DND-41 (cell line): ENCODE data around the gene EPN1.
A peak's percentile ranks its signal among the peaks of the same experiment; 100 is the strongest.

Experiments used
- ATAC-seq: fragments of 200-7000 bp; cut with Tn5 transposase; 3 replicates; pipeline ENCODE4 v1.9.1; 2021; ENCODE audit warnings: low read depth; ENCODE audit not compliant: insufficient read depth
- DNase-seq: peaks from one replicate; pipeline ENCODE4 v3.0.0-alpha.2; 2020
- H2AFZ ChIP-seq: 2 replicates; pipeline ENCODE4 v1.6.0; 2012; ENCODE audit warnings: low read depth, low read length
- H3K27ac ChIP-seq: 2 replicates; pipeline ENCODE4 v1.5.1; 2012; ENCODE audit warnings: low read length, inconsistent platforms
- H3K27me3 ChIP-seq: fragments of 200-600 bp; sonication (generic); 2 replicates; pipeline ENCODE4 v1.6.0; 2012; ENCODE audit warnings: low read length, mild to moderate bottlenecking, inconsistent platforms; ENCODE audit not compliant: insufficient read depth, poor library complexity
- H3K36me3 ChIP-seq: 2 replicates; pipeline ENCODE4 v1.5.1; 2012; ENCODE audit warnings: low read length, inconsistent platforms; ENCODE audit not compliant: insufficient read depth
- H3K4me1 ChIP-seq: 2 replicates; pipeline ENCODE4 v1.5.1; 2012; ENCODE audit warnings: mild to moderate bottlenecking, low read length; ENCODE audit not compliant: insufficient read depth
- H3K4me2 ChIP-seq: 2 replicates; pipeline ENCODE4 v1.6.0; 2012; ENCODE audit warnings: mild to moderate bottlenecking, moderate library complexity, low read length, inconsistent platforms; ENCODE audit not compliant: insufficient read depth
- H3K4me3 ChIP-seq, 2 experiments: fragments of 200-600 bp in 1 of 2; shearing (Covaris generic) in 1 of 2; 2 replicates each; pipeline ENCODE4 v1.5.1; 2012 to 2016; ENCODE audit warnings: inconsistent platforms in 2 of 2, low read length in 2 of 2, mild to moderate bottlenecking in 2 of 2, low read depth in 1 of 2, moderate library complexity in 1 of 2
- H3K79me2 ChIP-seq: 2 replicates; pipeline ENCODE4 v1.6.0; 2012; ENCODE audit warnings: low read length, inconsistent platforms; ENCODE audit not compliant: insufficient read depth
- H3K9ac ChIP-seq: 2 replicates; pipeline ENCODE4 v1.6.0; 2012; ENCODE audit warnings: low read depth, mild to moderate bottlenecking, inconsistent platforms, low read length, moderate library complexity
- H3K9me3 ChIP-seq: 2 replicates; pipeline ENCODE4 v1.5.1; 2012; ENCODE audit warnings: low read length, moderate library complexity, mild to moderate bottlenecking, inconsistent platforms; ENCODE audit not compliant: insufficient read depth, severe bottlenecking
- H4K20me1 ChIP-seq: 2 replicates; pipeline ENCODE4 v1.6.0; 2012; ENCODE audit warnings: low read length; ENCODE audit not compliant: insufficient read depth
- CTCF ChIP-seq: IDR thresholded peaks from 2 replicates; pipeline ENCODE4 v1.5.1; 2012; ENCODE audit warnings: borderline replicate concordance, low read length, moderate library complexity, mild to moderate bottlenecking; ENCODE audit not compliant: poor library complexity, severe bottlenecking; ENCODE audit errors: extremely low read depth
- EZH2 ChIP-seq: IDR thresholded peaks from 3 replicates; pipeline ENCODE4 v1.6.1; 2012; ENCODE audit warnings: borderline replicate concordance, low read depth, mild to moderate bottlenecking, moderate library complexity, low read length, inconsistent platforms; ENCODE audit not compliant: severe bottlenecking

EPN1 gene

GRCh38 chr19:55669418-55670279, 5.4 kb upstream of the EPN1 start:
- H3K36me3 ChIP-seq = peaks cover 84% of the 10 kb centered on the region
- no peak for TF ChIP-seq CTCF
- TF ChIP-seq EZH2 = no peak
- H3K27me3 ChIP-seq = no peaks in the 10 kb centered on the region
- H3K4me1 ChIP-seq = peaks cover 35% of the 10 kb centered on the region
- no peak overlapping the region for H2AFZ ChIP-seq
- H4K20me1 ChIP-seq = peaks cover 86% of the 10 kb centered on the region
- H3K4me3 ChIP-seq = no peak overlapping the region
- H3K9ac ChIP-seq = no peak overlapping the region
- H3K9me3 ChIP-seq = no peaks in the 10 kb centered on the region
- DNase-seq (no peak), ATAC-seq (no peak)
- peaks cover 90% of the 10 kb centered on the region for H3K79me2 ChIP-seq
- H3K27ac ChIP-seq = no peak overlapping the region
- H3K4me2 ChIP-seq = 0 out of 2 replicates have a peak overlapping the region, but pooled peaks have one; percentile 29

GRCh38 chr19:55670280-55671053, 4.6 kb upstream of the EPN1 start:
- Histone ChIP-seq H3K9ac (no peak overlapping the region), H3K4me3 (no peak overlapping the region), H4K20me1 (peaks cover 79% of the 10 kb centered on the region), H3K27ac (no peak overlapping the region), H3K4me2 (peak overlapping the region; percentile 29; the same call in 1 of the 2 replicates), H3K27me3 (no peaks in the 10 kb centered on the region), H3K36me3 (peaks cover 77% of the 10 kb centered on the region), H3K4me1 (peaks cover 37% of the 10 kb centered on the region), H3K9me3 (no peaks in the 10 kb centered on the region), H3K79me2 (peaks cover 87% of the 10 kb centered on the region), H2AFZ (no peak overlapping the region)
- DNase-seq = no peak
- no peak for ATAC-seq
- no peak for TF ChIP-seq EZH2
- TF ChIP-seq CTCF = no peak

GRCh38 chr19:55671054-55671378, 4.0 kb upstream of the EPN1 start:
- peaks cover 41% of the 10 kb centered on the region for H3K4me1 ChIP-seq
- no peak overlapping the region for H3K4me3 ChIP-seq
- TF ChIP-seq EZH2 = no peak
- no peak for TF ChIP-seq CTCF
- no peaks in the 10 kb centered on the region for H3K27me3 ChIP-seq
- no peak overlapping the region for H3K9ac ChIP-seq
- no peak overlapping the region for H2AFZ ChIP-seq
- H3K9me3 ChIP-seq = no peaks in the 10 kb centered on the region
- peaks cover 87% of the 10 kb centered on the region for H3K79me2 ChIP-seq
- DNase-seq = no peak
- peaks cover 71% of the 10 kb centered on the region for H3K36me3 ChIP-seq
- peaks cover 79% of the 10 kb centered on the region for H4K20me1 ChIP-seq
- no peak overlapping the region for H3K27ac ChIP-seq
- ATAC-seq = no peak
- H3K4me2 ChIP-seq = no peak overlapping the region
